ENCODE measurements around the gene NCKAP5L. TPM values are rescaled to one million over a fixed set of nuclear protein-coding genes. Genes with fewer than 3 reads are reported as not detected.

The NCKAP5L gene
- total and polyA plus RNA-seq, 9 of the 15 experiments (the other 6 are each of a cell fraction or from before 2014, with no cell fraction given) = 0.01 to 14.4 (median 3.7) TPM

DNA sequence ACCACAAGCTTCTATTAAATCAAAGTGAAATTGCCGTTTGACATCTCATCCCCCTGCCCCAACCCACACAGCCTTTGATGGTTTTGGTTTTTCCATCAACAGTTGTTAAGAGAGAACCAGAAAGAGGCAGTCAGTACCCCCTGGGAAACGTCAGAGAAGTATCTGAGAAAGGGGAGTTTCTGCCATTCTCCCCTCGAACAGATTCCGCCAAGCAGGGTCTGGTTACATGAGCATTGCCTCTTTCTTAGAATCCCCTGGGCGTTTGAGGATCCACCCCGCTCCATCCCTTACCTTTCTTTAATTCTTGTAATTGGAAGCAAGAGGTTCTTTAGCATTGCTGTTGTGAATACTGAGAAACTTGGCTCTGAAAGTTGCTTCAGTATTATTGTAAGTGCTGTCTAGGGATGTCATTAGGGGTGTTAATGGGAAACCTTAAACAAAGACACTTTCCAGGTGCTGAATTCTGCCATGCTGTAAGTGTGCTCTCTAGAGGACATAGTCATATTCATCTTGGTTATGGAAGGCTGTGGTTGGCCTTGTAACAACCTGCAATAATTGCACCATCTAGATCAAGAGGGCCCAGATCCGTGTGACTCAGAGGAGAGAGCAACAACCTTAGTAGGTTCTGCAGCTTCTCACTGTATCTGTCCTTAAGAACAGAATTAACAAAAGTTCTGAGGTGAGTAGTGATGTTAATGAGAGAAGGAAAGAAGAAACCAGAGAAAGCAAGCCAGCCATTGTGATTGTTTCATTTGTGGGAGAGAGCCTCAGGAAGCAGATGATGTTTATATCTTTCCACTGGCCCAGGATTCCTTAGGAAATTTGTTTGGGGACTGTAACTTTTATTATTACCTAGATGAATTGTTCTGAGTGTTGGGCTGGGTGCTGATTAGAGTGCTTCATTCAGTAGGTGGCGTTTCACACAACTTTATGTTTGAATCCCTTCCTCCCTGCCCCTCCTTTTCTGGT lies 77.9 kb downstream of the NCKAP5L start (continued):
- no peak for TF ChIP-seq ZNF518B (CRISPR knock-in tag; IDR thresholded peaks at IDR 0.05)
- TF ChIP-seq NCOA4 (IDR thresholded peaks at IDR 0.05; ENCODE audit: partially characterized antibody) = no peak
- no peak for TF ChIP-seq SMARCA5 (IDR thresholded peaks at IDR 0.05)
- no peak for TF ChIP-seq MTA2 (IDR thresholded peaks at IDR 0.05; ENCODE audit: low read depth)
- TF ChIP-seq TSHZ1 (CRISPR knock-in tag; IDR thresholded peaks at IDR 0.05) = no peak
- TF ChIP-seq LEF1 (IDR thresholded peaks at IDR 0.05) = 0 out of 2 replicates have a peak, but pooled peaks have one; percentile 35
- TF ChIP-seq ZNF41 (CRISPR knock-in tag; conservative IDR thresholded peaks at IDR 0.05) = no peak
- no peak for TF ChIP-seq YY1 (IDR thresholded peaks at IDR 0.05; ENCODE audit: borderline replicate concordance in 1 of 3, control insufficient read depth in 1 of 3, extremely low read depth in 1 of 3, insufficient read depth in 3 of 3, insufficient read length in 1 of 3, insufficient replicate concordance in 2 of 3, low read depth in 1 of 3, low read length in 2 of 3)
- no peak for TF ChIP-seq NR2C1 (IDR thresholded peaks at IDR 0.05)
- TF ChIP-seq NR2C1 (tag; IDR thresholded peaks at IDR 0.05) = no peak
- peak; percentile 46; the same call in 1 of the 2 replicates for TF ChIP-seq SOX6 (IDR thresholded peaks at IDR 0.05)
- peak; percentile 63; the same call in 1 of the 2 replicates for TF ChIP-seq SMARCE1 (IDR thresholded peaks at IDR 0.05)
- TF ChIP-seq, protein P1, sequence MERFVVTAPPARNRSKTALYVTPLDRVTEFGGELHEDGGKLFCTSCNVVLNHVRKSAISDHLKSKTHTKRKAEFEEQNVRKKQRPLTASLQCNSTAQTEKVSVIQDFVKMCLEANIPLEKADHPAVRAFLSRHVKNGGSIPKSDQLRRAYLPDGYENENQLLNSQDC (CRISPR knock-in tag; IDR thresholded peaks at IDR 0.05) = no peak
- no peak for TF ChIP-seq MCM2 (IDR thresholded peaks at IDR 0.05; ENCODE audit: low read depth)
- no peak for TF ChIP-seq ZNF133 (CRISPR knock-in tag; IDR thresholded peaks at IDR 0.05)
- TF ChIP-seq SMAD1 (IDR thresholded peaks at IDR 0.05; ENCODE audit: low read depth, low read length, partially characterized antibody) = no peak

Measured in K562 (cell line).